K562 (cell line): ENCODE results near the gene STX1B. TPM values are rescaled to one million over a fixed set of nuclear protein-coding genes. Genes with fewer than 3 reads are reported as not detected.
A peak's percentile ranks its signal among the peaks of the same experiment; 100 is the strongest.

ENCODE experiments used
- FOS ChIP-seq: IDR thresholded peaks from 3 replicates; pipeline ENCODE4 v1.6.1; 2011; ENCODE audit not compliant: insufficient read length; ENCODE audit errors: extremely low read depth
- FOXK1 ChIP-seq: sonication (generic); formaldehyde crosslinking; IDR thresholded peaks from 2 replicates; pipeline ENCODE4 v1.8.0; 2022; ENCODE audit warnings: missing genetic modification reagents, mild to moderate bottlenecking, borderline replicate concordance
- GATAD2A ChIP-seq: fragments of 450-650 bp; IDR thresholded peaks from 2 replicates; pipeline ENCODE4 v1.6.1; 2017
- GTF2F1 ChIP-seq: IDR thresholded peaks from 2 replicates; pipeline ENCODE4 v1.6.1; 2011; ENCODE audit warnings: low read depth, low read length, improper control_type of control experiment
- HDAC6 ChIP-seq: IDR thresholded peaks from 2 replicates; pipeline ENCODE4 v1.6.1; 2012; ENCODE audit warnings: low read depth, mild to moderate bottlenecking, control low read depth, inconsistent platforms, low read length, moderate library complexity
- HDAC8 ChIP-seq: fragments of 450-650 bp; IDR thresholded peaks from 2 replicates; pipeline ENCODE4 v1.6.1; 2016; ENCODE audit warnings: mild to moderate bottlenecking, missing genetic modification characterization, moderate library complexity, missing compliant biosample characterization
- HDGF ChIP-seq: fragments of 450-650 bp; IDR thresholded peaks from 2 replicates; pipeline ENCODE4 v1.6.1; 2016
- HMBOX1 ChIP-seq: sonication (generic); IDR thresholded peaks from 2 replicates; pipeline ENCODE4 v1.6.1; 2016
- NONO ChIP-seq, 2 experiments: fragments of 200-400 bp in 1 of 2; fragments of 450-650 bp in 1 of 2; formaldehyde crosslinking in 1 of 2; IDR thresholded peaks; 2 replicates each; pipeline ENCODE4 v1.6.1; 2017; ENCODE audit warnings: low read depth in 2 of 2, mild to moderate bottlenecking in 2 of 2, moderate library complexity in 2 of 2, low read length in 1 of 2
- POLR2H ChIP-seq: IDR thresholded peaks from 2 replicates; pipeline ENCODE4 v1.6.1; 2016; ENCODE audit warnings: missing genetic modification characterization, low read depth, mild to moderate bottlenecking, control low read depth, missing compliant biosample characterization, moderate library complexity
- RAD21 ChIP-seq, 2 experiments: fragments of 250-450 bp in 1 of 2; fragments of 450-650 bp in 1 of 2; sonication (Bioruptor Pico) in 1 of 2; formaldehyde crosslinking in 1 of 2; IDR thresholded peaks in 1 of 2; conservative IDR thresholded peaks in 1 of 2; 2 replicates each; pipeline versions ENCODE4 v1.4.0 to v1.8.0; 2020 to 2022; ENCODE audit warnings: mild to moderate bottlenecking in 2 of 2, moderate library complexity in 1 of 2
- RBM39 ChIP-seq: fragments of 200-400 bp; formaldehyde crosslinking; optimal IDR thresholded peaks from 2 replicates; pipeline ENCODE3; 2018; ENCODE audit warnings: low read depth, low read length
- ZNF407 ChIP-seq: fragments of 450-650 bp; IDR thresholded peaks from 2 replicates; pipeline ENCODE4 v1.6.1; 2016; ENCODE audit warnings: low read depth
- polyA plus RNA-seq, 8 experiments: library from polyadenylated mRNA; depleted of rRNA in 4 of 8; stranded (reverse) in 5 of 8; unstranded in 3 of 8; fragments of >200 nt; fragmentation: Nextera tagmentation in 2 of 8; fragmentation: Illumina TruSeq in 1 of 8; extraction: Ambion mirVana in 2 of 8; extraction: Trizol in 1 of 8; gene quantifications; 2 replicates each; pipeline versions ENCODE4 v1.2.1 to v1.2.3, GENCODE V29; 2011 to 2014; ENCODE audit warnings: inconsistent platforms in 1 of 8, missing spikeins in 1 of 8
- total RNA-seq, 7 experiments: library from RNA; depleted of rRNA in 6 of 7; stranded (reverse); fragments of >200 nt in 6 of 7; fragmentation: Illumina TruSeq in 2 of 7; extraction: Trizol in 2 of 7; gene quantifications; 2 replicates each; pipeline versions ENCODE4 v1.2.1 to v1.2.3, GENCODE V29; 2011 to 2021; ENCODE audit warnings: low replicate concordance in 1 of 7
- TF ChIP-seq, protein P1 (sequence below): sonication (generic); formaldehyde crosslinking; IDR thresholded peaks from 2 replicates; pipeline ENCODE4 v1.8.0; 2022; ENCODE audit warnings: mild to moderate bottlenecking, low read depth, missing genetic modification reagents
- TF ChIP-seq, protein P2 (sequence below): fragments of 250-450 bp; sonication (Bioruptor Pico); IDR thresholded peaks from 2 replicates; pipeline ENCODE4 v1.4.0; 2020; ENCODE audit warnings: mild to moderate bottlenecking

Gene STX1B
- total and polyA plus RNA-seq, 9 of the 15 experiments (the other 6 are each of a cell fraction or from before 2014, with no cell fraction given): 0.07 to 2.5 (median 0.86) TPM

- TF ChIP-seq, protein P1, sequence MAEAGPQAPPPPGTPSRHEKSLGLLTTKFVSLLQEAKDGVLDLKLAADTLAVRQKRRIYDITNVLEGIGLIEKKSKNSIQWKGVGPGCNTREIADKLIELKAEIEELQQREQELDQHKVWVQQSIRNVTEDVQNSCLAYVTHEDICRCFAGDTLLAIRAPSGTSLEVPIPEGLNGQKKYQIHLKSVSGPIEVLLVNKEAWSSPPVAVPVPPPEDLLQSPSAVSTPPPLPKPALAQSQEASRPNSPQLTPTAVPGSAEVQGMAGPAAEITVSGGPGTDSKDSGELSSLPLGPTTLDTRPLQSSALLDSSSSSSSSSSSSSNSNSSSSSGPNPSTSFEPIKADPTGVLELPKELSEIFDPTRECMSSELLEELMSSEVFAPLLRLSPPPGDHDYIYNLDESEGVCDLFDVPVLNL (CRISPR knock-in tag): no peak
- TF ChIP-seq FOXK1 (CRISPR knock-in tag) (no peak), RAD21 (CRISPR knock-in tag; conservative IDR thresholded peaks at IDR 0.05 in 1 of 2, IDR thresholded peaks at IDR 0.05 in 1 of 2) (no peak), ZNF407 (0 out of 2 replicates have a peak, but pooled peaks have one; percentile 5), HDAC6 (no peak), GATAD2A (peak; percentile 95), RBM39 (no peak), HDGF (no peak), GTF2F1 (no peak), HDAC8 (tag) (no peak), POLR2H (tag) (peak; percentile 78), NONO (IDR thresholded peaks at IDR 0.05; ENCODE audit: low read depth in 2 of 2, low read length in 1 of 2) (no peak), HMBOX1 (0 out of 2 replicates have a peak, but pooled peaks have one; percentile 31), FOS (no peak)
- TF ChIP-seq, protein P2, sequence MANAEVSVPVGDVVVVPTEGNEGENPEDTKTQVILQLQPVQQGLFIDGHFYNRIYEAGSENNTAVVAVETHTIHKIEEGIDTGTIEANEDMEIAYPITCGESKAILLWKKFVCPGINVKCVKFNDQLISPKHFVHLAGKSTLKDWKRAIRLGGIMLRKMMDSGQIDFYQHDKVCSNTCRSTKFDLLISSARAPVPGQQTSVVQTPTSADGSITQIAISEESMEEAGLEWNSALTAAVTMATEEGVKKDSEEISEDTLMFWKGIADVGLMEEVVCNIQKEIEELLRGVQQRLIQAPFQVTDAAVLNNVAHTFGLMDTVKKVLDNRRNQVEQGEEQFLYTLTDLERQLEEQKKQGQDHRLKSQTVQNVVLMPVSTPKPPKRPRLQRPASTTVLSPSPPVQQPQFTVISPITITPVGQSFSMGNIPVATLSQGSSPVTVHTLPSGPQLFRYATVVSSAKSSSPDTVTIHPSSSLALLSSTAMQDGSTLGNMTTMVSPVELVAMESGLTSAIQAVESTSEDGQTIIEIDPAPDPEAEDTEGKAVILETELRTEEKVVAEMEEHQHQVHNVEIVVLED (CRISPR knock-in tag): no peak
These were observed 60.6 kb downstream of the STX1B start (continued) for GRCh38 chr16:30949650-30950515.
